ENCODE results near the gene ZCCHC24. TPM values are rescaled to one million over a fixed set of nuclear protein-coding genes. Genes with fewer than 3 reads are reported as not detected.

Gene ZCCHC24
- total RNA-seq, 1 donor from 2014 or later = 14.1 TPM

DNA sequence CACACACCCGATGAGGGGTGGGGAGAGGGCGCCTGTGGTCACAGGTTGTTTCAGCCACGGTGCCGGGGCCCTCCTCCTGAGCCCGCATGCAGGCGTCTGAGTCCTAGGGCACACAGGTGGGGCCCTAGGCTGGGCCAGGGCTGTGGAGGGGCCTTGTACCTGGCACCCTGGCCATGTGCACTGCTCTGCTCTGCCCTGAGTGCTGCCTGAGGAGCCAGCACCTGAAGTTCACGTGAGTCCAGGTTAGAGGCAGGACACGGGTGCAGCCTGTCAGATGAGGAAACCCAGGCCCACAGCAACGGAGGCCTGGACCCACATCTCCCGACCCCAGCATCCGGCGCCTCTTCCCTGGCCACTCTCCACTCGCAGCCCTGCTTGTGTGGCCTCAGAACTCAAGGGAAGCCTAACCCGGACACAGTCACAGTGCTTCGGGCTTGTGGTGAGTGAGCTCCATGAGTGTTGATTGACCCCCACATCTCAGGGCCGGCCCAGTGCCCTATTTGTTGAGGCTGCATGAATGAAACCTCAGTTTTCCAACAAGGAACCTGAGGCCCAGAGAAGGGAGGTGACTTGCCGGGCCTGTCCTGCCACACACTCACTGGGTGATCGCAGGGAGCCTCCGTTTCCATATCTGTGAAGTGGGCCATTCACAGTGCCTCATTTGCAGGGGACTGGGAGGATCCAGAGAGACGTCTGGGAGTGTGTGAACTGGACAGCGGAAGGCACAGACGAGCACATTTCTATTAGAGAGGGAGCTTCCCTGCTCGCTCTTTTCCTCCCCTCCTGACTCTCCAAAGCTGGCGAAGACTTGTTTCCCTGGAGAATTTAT lies 58.6 kb downstream of the ZCCHC24 start:
- DNase-seq (ENCODE audit: low read depth) = no peak

DNA sequence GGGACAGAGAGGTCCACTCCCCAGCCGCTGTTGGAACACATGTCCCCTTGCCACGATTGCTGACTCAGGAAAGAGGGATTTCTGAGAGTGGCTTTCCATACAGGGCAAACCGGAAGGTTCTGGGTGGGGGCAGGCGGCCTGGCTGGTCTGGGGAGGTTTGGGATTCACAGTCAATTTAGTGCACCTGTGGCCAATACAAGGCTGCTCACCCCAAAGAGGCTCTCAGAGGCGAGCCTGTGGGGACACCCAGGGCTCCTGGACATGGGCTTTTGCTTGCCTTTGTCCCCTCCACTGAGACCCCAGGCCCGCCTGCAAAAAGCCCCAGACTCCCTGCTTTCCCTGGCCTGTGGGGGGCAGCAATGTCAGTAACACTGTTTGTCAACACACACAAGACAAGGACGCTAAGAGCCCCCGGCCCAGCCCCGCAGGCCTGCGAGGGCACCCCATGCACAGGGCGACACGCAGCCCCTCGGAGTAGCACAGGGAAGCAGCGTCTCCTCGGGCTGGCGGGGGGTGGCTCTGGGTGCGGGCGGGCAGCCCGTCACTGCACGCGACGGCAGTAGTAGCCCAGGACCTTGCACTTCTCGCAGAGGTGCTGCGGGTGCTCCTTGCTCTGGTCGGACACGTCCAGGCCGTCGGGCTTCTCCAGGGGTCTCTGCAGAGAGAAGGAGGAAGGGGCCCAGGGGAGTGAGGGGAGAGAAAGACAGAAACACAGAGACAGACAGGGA lies 59.5 kb downstream of the ZCCHC24 start:
- no peak for DNase-seq (ENCODE audit: low read depth)

DNA sequence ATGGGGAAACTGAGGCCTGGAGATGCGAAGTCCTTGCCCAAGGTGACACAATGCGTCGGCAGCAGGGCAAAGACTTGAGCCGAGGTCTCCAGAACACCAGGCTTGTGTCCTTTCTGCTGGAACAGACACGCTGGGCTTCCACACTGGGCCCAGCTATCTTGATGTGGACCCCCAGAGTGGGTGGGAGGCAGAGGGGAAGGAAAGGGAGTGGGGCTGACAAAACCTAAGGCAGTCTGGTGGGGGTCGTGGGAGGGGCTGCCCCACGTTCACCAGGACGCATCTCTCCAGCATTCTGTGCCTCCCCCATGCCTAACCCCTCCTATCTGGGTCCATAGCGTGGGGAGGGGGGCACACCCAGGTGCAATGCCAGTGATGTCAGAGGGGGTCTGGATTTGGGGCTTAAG lies 60.0 kb downstream of the ZCCHC24 start:
- no peak for DNase-seq (ENCODE audit: low read depth)

DNA sequence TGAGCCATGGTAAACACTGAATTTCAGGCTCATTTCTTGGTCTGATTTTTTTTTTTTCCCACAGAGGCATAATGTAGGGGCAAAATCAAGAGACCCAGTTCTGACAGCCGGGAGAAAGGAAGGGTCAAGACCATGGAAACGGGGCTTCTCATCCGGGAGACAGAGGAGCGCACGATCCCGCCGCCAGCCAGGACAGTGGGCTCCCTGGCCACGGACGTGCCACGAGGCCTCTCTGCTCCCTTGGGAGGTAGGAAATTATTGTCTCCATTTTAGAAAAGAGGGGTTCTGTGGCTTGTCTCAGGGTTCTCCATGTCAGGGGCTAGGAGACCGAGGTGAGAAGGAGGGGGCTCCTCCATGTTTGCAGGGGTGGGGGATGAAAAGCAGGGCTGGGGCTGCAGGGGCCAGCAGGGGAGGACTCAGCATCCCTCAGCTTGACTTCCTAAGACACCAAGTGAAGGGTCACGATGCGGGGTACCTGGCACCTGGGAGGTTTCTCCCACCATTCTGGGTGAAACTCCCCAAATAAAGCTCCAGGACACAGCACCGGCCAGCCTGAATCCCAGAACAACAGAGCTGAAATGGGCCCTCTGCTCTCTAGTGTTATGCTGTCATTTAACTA lies 60.5 kb downstream of the ZCCHC24 start:
- no peak for DNase-seq (ENCODE audit: low read depth)

DNA sequence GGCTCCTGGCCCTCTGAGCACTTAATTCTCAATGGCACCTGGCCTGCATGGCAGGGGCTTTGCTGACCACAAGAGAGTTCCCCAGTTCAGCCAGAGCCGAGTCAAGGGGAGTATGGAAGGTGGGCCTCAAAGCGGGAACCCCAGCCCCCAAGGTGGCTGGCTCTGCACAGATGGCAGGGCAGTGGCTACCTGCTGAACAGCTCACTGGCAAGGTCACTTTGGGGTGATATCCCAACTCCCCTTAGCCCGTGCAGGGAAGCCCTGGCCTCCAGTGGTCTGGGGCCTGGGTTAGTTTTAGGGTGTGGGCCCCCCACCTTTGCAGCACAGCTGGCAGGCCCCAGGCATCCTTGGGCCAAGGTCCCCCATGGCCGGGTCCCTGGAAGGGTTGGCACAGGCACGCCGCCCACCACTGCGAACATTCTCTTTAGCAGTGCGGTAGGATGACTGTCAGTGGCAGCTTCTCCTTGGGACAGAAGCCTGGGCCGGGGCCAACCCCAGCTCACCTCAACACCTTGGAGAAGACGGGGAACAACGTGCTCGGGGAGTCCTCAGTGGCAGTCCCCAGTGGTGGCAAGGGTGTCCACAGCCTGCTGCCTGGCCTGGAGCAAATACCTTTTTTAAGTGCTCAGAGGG lies 61.3 kb downstream of the ZCCHC24 start:
- no peak for DNase-seq (ENCODE audit: low read depth)

DNA sequence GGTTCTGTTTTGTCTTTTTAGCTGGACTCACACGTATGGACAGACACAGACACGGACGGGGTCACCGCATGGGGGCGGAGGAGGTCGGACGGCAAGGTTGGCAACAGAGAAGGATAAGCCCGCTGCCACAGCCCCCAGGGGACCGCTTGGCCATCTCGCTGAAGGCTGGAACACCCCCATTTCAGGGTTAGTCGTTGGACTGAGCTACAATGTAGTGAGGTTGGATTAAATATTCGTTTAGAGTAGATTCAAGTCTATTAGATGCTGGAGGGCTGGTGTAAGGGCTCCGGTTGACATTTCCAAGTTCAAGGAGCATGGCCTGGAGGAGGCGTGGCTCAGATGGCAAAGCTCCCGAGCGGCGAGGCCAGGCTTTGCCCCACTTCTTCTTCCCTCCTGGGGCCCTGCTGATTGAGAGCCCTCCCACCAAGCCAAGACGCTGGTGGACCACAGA lies 62.9 kb downstream of the ZCCHC24 start:
- no peak for DNase-seq (ENCODE audit: low read depth)

DNA sequence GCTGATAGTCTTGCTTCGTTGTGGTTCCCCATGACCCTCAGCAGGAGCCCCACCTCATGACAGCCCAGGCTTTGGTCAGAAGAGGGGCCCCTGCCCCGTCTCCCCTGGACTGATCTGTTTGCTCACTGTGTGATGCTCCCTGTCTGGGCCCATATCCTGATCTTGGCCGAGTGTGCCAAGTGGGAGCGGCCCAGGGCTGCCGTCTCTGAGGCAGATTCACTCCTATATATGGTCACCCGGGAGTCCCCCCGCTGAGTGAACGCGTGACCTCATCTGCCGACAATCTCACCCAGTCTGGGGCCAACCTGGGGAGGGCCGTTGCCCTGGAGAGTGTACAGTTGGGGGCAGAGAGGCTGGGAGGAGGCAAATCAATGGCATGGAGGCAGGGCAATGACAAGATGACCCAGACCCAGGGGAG lies 63.6 kb downstream of the ZCCHC24 start:
- DNase-seq (ENCODE audit: low read depth) = peak; percentile 72

DNA sequence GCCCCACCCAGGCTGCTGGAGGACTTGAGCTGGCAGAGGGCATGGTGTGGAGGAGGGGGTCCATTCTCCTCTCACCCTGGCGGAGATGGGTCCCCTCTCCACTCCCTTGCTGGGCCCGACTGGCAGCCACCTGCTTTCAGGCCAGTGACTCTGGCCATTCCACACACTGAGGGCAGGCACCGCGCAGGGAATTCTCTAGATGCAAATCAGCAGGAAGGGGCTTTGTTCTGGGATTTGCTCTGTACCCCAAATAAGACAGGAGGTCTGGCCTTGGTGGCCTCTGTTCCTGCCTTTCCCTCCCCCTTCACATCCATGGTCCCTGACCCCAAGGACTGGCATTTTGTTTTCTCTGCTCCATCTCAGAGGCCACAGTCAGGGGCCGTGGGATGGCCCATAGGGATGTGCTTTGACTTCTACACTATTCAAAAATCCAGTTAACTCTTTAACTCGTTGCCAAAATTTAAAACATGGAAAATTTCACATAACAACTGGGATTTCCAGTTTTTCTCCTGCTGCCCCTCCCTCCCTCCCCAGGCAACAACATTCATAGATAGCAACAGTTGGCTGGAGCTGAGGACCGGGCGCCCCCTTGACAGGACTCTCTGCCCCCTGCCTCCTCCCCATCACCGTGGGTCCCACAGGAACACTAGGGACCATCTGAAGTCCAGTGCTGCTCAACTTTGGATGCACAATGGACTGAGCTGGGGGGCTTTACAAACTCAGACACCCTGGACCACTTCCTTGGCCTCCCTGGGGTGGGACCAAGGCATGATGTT lies 64.3 kb downstream of the ZCCHC24 start:
- no peak for DNase-seq (ENCODE audit: low read depth)

DNA sequence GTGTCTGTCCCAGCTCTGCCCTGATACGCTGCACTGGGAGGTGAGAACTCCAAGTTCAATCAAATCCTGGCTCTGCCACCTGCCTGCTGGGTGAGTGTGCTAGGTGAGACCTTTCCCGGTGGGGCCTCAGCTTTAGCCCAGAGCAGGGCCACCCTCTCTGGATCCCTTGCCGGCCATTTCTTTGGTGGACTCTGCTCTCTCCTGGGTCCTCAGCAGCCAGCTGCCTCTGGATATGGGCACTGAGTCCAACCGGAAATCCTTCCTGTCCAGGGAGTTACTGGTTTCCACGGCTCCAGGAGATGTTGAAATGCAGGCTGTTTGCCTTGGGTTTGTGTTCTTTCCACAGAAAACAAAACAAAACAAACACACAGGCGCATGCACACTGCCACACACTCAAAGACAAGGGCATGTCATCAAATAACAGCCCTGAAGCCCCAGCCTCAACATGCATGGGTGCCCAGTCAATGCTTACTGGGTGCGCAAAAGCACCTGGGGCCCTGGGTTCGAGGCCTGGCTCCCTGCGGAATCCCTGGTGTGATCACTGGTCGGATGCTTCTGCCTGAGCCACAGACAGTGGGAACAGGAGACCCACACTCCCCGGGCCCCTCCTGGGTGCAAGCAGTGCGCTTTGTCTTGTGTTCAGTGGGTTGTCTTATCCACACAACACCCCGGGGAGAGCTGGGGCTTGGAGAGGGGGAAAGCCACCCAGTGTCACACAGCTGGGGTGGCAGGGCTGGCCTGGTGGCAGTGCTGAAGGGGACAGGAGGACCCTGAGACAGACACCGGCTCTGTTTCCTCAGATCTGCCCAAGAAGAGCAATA lies 65.1 kb downstream of the ZCCHC24 start:
- DNase-seq (ENCODE audit: low read depth) = peak; percentile 55

DNA sequence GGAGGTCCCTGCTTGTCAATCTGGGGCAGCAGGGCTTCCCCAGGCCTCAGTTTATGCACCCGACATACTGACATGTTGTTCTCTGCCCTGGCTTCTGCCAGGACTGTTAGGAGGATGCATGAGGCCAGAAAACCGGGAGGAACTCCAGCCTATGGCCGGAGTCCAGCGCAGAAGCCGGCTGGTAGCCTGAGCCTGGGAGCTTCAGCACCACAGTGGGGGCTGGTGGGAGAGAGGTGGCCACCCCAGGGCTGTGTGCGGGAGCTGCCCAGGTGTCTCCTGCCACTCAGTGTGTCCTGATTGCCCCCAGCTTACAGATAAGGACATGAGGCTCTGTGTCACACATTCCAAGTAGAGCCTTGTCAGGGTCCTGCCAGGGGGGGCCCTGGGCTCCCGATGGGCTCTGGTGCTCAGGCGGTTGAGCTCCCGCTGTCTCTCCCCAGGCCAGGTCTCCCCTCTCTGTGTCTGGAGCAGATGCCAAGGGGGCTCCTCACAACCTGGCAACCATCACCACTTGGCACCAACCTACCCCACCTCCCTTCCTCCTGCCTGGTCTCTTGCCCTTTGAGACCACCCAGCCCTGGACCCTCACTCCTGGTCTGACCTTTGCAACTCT lies 65.8 kb downstream of the ZCCHC24 start:
- no peak for DNase-seq (ENCODE audit: low read depth)

DNA sequence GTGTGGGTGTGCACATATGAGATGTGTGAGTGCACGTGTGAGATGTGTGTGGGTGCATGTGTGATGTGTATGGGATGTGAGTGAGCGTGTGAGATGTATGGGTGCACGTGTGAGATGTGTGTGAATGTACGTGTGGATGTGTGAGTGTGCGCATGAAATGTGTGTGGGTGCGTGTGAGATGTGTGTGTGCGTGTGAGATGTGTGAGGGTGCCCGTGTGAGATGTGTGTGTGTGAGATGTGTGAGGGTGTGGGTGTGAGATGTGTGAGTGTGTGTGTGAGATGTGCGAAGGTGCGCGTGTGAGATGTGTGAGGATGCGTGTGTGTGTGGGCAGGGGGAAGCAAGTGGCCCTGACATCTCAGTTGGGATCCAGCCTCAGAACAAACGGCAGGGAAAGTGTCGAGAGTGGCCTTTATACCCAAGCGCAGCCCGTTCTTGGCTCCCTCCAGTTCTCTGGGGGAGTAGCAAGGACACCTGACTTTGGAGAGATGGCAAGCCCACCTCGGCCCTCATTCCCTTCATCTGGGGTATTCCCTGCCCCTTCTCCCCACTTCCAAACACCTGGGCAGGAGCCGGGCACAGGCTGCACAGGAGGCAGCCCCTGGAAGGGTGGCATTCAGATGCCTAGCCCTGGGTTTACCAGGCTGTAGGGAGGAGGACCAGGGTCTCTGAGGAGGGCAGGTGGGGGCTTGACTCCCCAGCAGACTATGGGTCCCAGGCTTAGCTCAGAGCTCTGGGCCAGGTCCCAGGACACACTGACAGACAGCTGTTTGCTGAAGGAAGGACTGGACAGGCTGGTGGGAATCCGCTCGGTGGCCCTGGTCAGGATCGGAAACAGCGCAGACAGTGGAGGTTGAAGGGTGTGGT lies 66.5 kb downstream of the ZCCHC24 start:
- DNase-seq (ENCODE audit: low read depth) = no peak

DNA sequence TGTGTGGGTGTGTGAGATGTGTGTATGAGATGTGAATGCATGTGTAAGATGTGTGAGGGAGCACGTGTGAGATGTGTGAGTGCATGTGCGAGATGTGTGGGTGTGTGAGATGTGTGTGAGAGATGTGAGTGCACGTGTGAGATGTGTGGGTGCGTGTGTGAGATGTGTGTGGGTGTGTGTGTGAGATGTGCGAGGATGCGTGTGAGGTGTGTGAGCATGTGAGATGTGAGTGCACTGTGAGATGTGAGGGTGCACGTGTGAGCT lies 67.1 kb downstream of the ZCCHC24 start:
- no peak for DNase-seq (ENCODE audit: low read depth)

DNA sequence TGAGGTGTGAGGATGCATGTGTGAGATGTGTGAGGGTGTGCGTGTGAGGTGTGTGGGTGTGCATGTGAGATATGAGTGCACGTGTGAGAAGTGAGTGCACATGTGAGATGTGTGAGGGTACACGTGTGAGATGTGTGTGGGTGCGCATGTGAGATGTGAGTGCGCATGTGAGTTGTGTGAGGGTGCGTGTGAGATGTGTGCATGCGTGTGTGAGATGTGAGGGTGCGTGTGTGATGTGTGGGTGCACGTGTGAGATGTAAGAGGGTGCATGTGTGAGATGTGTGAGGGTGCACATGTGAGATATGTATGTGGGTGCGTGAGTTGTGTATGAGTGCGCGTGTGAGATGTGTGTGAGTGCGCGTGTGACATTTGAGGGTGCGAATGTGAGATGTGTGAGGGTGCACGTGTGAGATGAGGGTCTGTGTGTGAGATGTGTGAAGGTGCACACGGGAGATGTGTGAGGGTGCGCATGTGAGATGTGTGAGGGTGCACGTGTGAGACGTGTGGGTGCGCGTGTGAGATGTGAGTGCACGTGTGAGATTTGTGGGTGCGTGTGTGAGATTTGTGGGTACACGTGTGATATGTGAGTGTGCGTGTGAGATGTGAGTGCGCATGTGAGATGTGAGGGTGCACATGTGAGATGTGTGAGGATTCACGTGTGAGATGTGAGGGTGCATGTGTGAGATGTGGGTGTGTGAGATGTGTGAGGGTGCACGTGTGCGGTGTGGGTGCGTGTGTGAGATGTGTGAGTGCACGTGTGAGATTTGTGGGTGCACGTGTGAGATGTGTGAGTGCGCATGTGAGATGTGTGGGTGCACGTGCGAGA lies 67.7 kb downstream of the ZCCHC24 start:
- no peak for DNase-seq (ENCODE audit: low read depth)

DNA sequence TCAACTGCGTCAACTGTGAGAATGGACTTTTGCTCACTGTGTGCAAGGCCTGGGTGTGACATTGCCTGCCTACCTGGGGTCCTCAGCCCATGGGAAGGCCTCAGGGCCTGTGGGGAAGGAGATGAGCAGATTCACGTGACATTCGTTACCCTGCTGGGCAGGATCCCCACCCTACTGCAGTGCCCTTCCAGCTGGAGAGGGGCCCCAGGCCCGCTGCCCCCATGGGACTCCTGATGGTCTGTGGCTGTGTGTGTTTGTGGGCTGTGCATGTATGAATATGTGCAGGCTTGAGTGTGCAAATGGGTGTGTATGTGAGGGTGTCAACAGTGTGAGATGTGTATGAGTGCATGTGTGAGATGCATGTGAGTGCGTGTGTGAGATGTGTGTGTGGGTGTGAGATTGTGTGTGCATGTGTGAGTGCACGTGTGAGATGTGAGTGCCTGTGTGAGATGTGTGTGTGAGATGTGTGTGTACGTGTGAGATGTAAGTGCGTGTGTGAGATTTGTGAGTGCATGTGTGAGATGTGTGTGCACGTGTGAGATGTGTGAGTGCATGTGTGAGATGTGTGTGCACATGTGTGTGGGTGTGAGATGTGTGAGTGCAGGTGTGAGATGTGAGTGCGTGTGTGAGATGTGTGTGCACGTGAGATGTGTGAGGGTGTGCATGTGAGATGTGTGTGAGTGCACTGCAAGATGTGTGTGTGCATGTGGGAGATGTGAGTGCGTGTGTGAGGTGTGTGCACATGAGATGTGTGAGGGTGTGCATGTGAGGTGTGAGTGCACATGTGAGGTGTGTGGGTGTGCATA lies 68.5 kb downstream of the ZCCHC24 start:
- DNase-seq (ENCODE audit: low read depth) = no peak

DNA sequence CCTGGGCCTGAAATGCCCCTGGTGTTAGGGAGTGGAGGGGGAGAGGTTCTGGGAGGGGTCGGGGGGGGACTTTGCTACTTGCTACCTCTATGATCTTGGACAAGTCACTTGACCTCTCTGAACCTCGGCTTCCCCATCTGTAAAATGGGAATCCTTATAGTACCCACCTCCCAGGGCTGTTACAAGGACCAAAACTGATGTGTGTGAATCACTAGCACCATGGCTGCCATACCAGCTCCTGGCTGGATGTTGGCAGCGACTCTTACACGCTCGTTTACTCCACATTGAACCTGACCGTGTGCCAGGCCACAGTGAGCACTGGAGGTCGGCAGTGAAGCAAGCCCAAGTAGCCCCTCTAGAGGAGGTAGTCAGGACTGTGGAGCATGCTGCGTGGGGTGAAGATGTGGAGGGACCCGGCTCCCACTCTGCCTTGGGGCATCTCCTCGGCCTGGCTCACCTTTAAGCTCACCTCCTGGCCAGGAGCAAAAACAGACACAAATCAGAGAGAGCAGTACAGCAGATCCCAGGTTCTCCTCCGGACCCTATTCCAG lies 69.3 kb downstream of the ZCCHC24 start:
- DNase-seq (ENCODE audit: low read depth) = no peak

DNA sequence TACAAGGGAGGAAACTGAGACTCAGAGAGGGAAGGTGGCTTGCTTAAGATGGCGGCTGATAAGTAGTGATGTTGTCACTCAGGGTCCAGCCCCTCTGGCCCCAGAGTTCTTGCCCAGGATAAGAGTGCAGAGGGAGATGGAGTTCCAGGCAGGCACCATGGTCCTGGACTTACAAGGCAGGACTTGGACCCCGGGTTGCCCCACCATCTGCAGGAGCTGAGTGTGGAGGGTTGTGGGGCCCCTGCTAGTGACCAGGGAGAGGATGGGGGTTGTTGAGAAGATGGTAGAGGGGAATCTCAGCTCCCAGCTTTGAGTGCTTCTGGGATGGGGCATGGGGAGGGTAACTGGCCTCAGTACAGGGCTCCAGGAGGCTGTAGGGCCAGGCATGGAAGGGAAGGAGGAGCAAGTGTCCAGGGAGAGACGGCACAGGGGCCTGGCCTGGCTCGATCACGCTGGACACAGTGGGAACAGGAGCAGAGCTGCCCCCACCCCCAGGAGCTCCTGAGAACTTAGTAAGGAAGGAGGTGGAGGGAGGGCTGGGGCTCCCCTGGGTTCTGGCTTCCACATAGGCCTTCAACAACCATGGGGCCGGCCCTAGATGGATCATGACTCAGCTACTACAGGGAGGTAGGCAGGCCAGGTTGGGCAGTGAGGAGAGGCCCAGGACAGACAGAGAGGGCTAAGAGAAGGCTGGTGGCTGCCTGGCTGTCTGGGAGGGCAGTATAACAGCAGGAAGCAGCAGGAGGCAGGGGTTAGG lies 69.9 kb downstream of the ZCCHC24 start:
- no peak for DNase-seq (ENCODE audit: low read depth)
